NT2/D1 (cell line): ENCODE results near the gene FRAS1.
"Not testable (repeated sequence)": the region's sequence is repeated elsewhere in the genome, so short reads cannot be mapped to it uniquely, and the experiment has no call there.

Experiments used
- DNase-seq: peaks from one replicate; pipeline ENCODE4 v3.0.0-alpha.2; 2011; ENCODE audit warnings: low read depth, low spot score
- H3K27me3 ChIP-seq: 2 replicates; pipeline ENCODE4 v1.6.0; 2011; ENCODE audit warnings: mild to moderate bottlenecking; ENCODE audit not compliant: insufficient read length, insufficient read depth
- H3K36me3 ChIP-seq: 2 replicates; pipeline ENCODE4 v1.6.1; 2011; ENCODE audit warnings: mild to moderate bottlenecking, low read length, mixed read lengths; ENCODE audit not compliant: insufficient read depth, insufficient read length
- H3K4me1 ChIP-seq: 2 replicates; pipeline ENCODE4 v1.5.1; 2011; ENCODE audit not compliant: insufficient read depth, insufficient read length
- H3K4me3 ChIP-seq: 2 replicates; pipeline ENCODE4 v1.5.1; 2011; ENCODE audit warnings: low read depth; ENCODE audit not compliant: insufficient read length
- H3K9ac ChIP-seq: 2 replicates; pipeline ENCODE4 v1.6.0; 2011; ENCODE audit warnings: low read depth; ENCODE audit not compliant: insufficient read length
- H3K9me3 ChIP-seq: 2 replicates; pipeline ENCODE4 v1.5.1; 2011; ENCODE audit warnings: mild to moderate bottlenecking, low read length; ENCODE audit not compliant: insufficient read depth
- SUZ12 ChIP-seq: IDR thresholded peaks from 2 replicates; pipeline ENCODE4 v1.6.1; 2011; ENCODE audit not compliant: insufficient read length, insufficient read depth; ENCODE audit errors: extremely low read depth
- YY1 ChIP-seq: IDR thresholded peaks from 2 replicates; pipeline ENCODE4 v1.6.1; 2011; ENCODE audit not compliant: insufficient read length, insufficient read depth
- ZNF274 ChIP-seq: IDR thresholded peaks from 2 replicates; pipeline ENCODE4 v1.6.1; 2011; ENCODE audit warnings: mild to moderate bottlenecking, low read depth, low read length

The FRAS1 gene

DNA sequence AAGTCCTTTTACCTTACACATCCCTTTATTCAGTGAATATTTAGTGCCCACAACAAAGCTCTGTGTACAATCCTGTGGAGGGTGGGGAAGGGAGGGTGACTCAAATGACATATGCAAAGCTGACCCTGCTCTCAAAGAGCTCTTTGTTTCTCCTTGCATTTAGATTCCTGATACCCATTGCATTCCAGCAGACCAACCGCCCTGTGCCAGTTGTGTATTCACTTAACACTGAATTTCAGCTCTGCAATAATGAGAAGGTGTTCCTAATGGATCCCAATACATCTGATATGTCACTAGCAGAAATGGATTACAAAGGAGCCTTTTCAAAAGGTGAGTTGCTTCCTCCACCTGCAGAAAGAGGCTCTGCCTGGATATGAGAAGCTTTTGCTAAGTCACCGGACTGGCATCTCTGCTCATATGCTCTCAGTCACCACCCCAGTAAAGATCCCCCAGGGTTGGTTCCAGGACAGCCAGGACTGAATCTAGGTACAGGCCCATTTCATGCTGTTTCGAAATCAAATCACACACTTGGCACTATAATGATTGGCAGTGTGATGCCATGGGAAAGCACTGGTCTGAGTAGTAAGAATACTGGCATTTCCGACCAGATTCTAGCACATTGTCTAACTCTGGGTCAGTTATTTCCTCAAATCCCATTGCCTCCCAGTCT, 477.3 kb downstream of the FRAS1 start:
- no peak overlapping the region for H3K9ac ChIP-seq
- TF ChIP-seq YY1 (no peak), SUZ12 (no peak), ZNF274 (no peak)
- no peak overlapping the region for H3K4me3 ChIP-seq
- H3K36me3 ChIP-seq = no peaks in the 10 kb centered on the region
- no peaks in the 10 kb centered on the region for H3K9me3 ChIP-seq
- DNase-seq = no peak
- H3K4me1 ChIP-seq = peaks cover 2% of the 10 kb centered on the region
- H3K27me3 ChIP-seq = no peaks in the 10 kb centered on the region

DNA sequence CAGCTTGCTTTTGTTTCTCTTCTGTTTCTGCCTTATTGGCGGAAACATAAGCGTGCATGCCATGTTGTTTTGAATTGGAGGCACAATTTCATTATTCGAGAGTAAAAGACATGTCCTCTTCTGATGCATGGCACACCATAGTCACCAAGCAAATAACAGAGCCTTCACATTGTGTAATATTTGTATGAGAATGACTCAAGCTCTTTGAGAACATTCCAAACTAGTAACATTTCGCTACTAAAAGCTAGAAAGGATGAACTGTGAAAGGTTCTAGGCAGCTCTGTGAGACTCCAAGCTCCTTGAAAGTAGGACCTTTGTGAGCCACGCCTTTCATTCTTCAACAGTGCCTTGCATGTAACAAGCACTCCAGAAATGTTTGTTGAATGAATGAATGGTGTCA, 485.2 kb downstream of the FRAS1 start:
- TF ChIP-seq SUZ12 (no peak), ZNF274 (no peak), YY1 (no peak)
- Histone ChIP-seq H3K9ac (no peak overlapping the region), H3K4me3 (no peak overlapping the region), H3K36me3 (peaks cover 4% of the 10 kb centered on the region), H3K27me3 (no peaks in the 10 kb centered on the region), H3K4me1 (no peaks in the 10 kb centered on the region), H3K9me3 (no peaks in the 10 kb centered on the region; the same call in 1 of the 2 replicates)
- DNase-seq = no peak

DNA sequence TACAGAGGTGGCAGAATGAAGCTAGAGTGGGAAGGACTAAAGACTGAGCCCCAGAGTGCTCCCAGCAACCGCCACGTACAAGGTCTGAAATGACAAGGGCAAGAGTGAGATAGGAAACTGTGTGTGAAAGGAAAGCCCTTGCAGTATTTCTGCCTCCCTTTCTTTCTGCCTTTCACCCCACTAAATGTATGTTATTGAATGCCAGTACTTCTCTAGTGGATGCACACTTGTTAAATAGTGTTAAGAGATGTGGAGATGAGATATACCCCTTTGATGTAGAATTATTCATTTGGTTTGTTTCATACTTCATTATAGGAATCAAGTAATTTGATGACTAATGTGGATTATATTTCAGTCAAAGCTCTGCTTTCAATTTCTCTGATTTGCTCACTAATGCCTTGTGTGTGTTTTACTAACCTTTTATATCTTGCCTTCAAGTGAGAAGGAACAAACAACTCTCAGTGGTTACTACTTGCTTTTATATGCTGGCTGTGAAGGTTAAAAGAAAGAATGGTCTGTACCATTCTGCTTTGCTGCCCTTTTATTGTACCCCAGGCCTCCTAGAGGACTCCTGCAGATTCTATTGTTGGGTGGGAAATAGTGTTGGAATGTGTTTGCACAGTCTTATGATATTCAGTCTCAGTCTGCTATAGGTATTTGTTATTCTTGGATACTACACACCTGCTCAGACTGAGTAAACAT, 486.5 kb downstream of the FRAS1 start:
- Histone ChIP-seq H3K4me1 (no peaks in the 10 kb centered on the region), H3K27me3 (no peaks in the 10 kb centered on the region), H3K9me3 (no peaks in the 10 kb centered on the region; the same call in 1 of the 2 replicates), H3K4me3 (no peak overlapping the region), H3K36me3 (peaks cover 4% of the 10 kb centered on the region), H3K9ac (no peak overlapping the region)
- TF ChIP-seq YY1 = no peak
- TF ChIP-seq ZNF274 = no peak
- no peak for TF ChIP-seq SUZ12
- no peak for DNase-seq

DNA sequence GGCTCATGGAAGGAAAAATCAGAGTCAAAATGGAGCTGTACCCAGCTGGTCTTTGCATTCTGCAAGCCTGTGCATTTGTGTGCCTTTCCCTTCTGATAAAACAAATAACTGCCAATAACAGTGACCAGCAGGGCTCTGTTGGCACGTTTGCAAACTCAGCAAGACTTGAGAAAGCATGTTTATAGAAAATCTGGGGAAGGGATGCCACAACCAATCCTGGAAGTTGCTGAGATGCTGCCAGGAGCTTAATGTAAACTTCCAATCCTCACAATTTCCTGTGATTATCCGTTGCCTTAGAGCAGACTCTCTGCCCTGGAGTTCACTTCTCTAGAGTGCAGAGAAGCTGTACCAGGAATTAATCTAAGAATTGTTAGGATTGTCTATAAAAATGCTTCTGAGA, 487.6 kb downstream of the FRAS1 start:
- Histone ChIP-seq H3K4me1 (no peaks in the 10 kb centered on the region), H3K4me3 (no peak overlapping the region), H3K27me3 (no peaks in the 10 kb centered on the region), H3K9me3 (no peaks in the 10 kb centered on the region; the same call in 1 of the 2 replicates), H3K36me3 (peaks cover 4% of the 10 kb centered on the region), H3K9ac (no peak overlapping the region)
- no peak for DNase-seq
- TF ChIP-seq ZNF274 = no peak
- no peak for TF ChIP-seq YY1
- no peak for TF ChIP-seq SUZ12

DNA sequence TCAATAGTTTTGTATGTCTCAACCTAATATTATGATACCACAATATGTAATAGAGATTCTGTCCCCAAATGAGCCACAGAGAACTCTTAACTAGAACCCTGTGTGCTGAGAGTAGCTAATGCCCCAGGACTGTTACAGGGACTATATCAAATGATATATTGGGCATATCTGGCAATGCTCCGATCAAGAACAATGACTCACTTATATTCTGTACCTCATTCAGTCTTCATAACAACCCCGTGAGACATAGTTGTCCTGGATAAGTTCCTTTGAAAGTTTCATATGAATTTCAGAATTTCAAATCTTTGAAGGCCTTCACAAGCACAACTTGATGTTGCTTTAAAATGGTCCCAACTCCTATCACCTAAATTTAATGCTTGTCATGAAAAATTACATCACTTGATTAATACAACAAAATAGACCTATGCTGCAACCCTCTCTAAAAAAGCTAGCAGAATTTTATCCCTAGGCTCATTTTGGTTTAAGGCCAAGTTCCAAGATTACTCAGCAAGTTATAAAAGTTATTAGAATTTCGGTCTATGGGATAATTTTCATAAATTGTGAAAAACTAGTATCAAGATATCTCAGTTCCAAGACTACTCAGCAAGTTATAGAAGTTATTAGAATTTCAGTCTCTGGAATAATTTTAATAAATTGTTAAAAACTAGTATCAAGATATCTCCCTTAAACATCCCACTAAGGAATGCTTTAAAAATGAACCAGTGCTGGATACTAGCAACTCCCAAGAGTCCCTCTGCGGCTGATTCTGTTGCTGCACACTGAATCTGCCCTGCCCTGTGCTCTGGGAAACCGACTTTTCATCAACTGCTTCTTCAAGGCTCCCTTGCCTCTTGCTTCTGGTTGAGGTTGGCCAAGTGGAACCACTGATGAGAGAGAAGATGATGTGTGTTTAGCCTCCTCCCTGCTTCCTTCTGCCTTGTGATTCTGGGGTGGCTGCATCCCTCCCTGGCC, 488.4 kb downstream of the FRAS1 start:
- DNase-seq = no peak
- H3K4me1 ChIP-seq = no peaks in the 10 kb centered on the region
- no peak overlapping the region for H3K4me3 ChIP-seq
- no peaks in the 10 kb centered on the region for H3K27me3 ChIP-seq
- TF ChIP-seq ZNF274 (no peak), SUZ12 (no peak), YY1 (no peak)
- H3K9me3 ChIP-seq = no peaks in the 10 kb centered on the region; the same call in 1 of the 2 replicates
- peaks cover 4% of the 10 kb centered on the region for H3K36me3 ChIP-seq
- no peak overlapping the region for H3K9ac ChIP-seq

DNA sequence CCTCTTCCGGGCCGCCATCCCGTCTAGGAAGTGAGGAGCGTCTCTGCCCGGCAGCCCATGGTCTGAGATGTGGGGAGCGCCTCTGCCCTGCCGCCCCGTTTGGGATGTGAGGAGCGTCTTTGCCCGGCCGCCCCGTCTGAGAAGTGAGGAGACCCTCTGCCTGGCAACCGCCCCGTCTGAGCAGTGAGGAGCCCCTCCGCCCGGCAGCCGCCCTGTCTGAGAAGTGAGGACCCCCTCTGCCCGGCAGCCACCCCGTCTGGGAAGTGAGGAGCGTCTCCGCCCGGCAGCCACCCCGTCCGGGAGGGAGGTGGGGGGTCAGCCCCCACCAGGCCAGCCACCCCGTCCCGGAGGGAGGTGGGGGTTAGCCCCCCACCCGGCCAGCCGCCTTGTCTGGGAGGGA, 490.8 kb downstream of the FRAS1 start:
- not testable (repeated sequence) for DNase-seq, H3K9me3 ChIP-seq, H3K36me3 ChIP-seq, H3K4me1 ChIP-seq, H3K9ac ChIP-seq, H3K4me3 ChIP-seq, H3K27me3 ChIP-seq

DNA sequence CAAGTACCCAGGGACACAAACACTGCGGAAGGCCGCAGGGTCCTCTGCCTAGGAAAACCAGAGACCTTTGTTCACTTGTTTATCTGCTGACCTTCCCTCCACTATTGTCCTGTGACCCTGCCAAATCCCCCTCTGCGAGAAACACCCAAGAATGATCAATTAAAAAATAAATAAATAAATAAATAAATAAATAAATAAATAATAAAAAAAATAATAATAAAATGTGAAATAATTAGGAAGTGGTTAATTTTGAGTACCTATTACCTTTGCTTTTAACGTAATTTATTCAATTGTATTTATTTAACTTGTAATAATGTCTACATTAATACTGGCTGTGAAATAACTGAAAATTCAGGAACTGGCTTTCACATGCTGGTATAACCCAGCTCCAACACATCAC, 491.8 kb downstream of the FRAS1 start:
- DNase-seq, H3K9ac ChIP-seq, H3K9me3 ChIP-seq, H3K4me3 ChIP-seq, H3K27me3 ChIP-seq, H3K4me1 ChIP-seq: not testable (repeated sequence)
- H3K36me3 ChIP-seq = peaks cover 10% of the 10 kb centered on the region
